Panc1 (cell line): Measurements from ENCODE around the gene TRIP4. TPM values are rescaled to one million over a fixed set of nuclear protein-coding genes. Genes with fewer than 3 reads are reported as not detected.

Source experiments
- ATAC-seq: fragments of 200-7000 bp; cut with Tn5 transposase; 2 replicates; pipeline ENCODE4 v1.9.1; 2020; ENCODE audit warnings: mild to moderate bottlenecking, moderate library complexity
- BruUV-seq: library from RNA; stranded (reverse); fragments of 400-500 nt; replicated peaks from 2 replicates; lab custom pipeline; 2021; lab: Mats Ljungman, UMichigan
- CTCF ChIA-PET: fragments of 300-600 bp; sonication (Branson Sonifier 250); formaldehyde crosslinking; loops from one replicate; lab custom pipeline; 2022; ENCODE audit warnings: antibody characterized with exemption; lab: Charles Lee
- POLR2A ChIA-PET: fragments of 300-600 bp; sonication (Branson Sonifier 250); formaldehyde crosslinking; loops from one replicate; lab custom pipeline; 2022; ENCODE audit warnings: antibody characterized with exemption; lab: Charles Lee
- DNase-seq: peaks from one replicate; pipeline ENCODE4 v3.0.0-alpha.2; 2010; ENCODE audit warnings: low read depth, low spot score
- H3K27ac ChIP-seq: 2 replicates; pipeline ENCODE4 v1.5.1; 2011; ENCODE audit warnings: mild to moderate bottlenecking, low read length, inconsistent platforms
- H3K27me3 ChIP-seq: fragments of 200-500 bp; sonication (Bioruptor generic); 2 replicates; pipeline ENCODE4 v1.6.0; 2014; ENCODE audit warnings: low read length, inconsistent platforms; ENCODE audit not compliant: control insufficient read depth, insufficient read depth
- H3K36me3 ChIP-seq: fragments of 200-500 bp; sonication (Bioruptor generic); 2 replicates; pipeline ENCODE4 v1.5.1; 2014; ENCODE audit warnings: inconsistent platforms, mild to moderate bottlenecking, low read length, moderate library complexity; ENCODE audit not compliant: control insufficient read depth, insufficient read depth
- H3K4me1 ChIP-seq: 2 replicates; pipeline ENCODE4 v1.5.1; 2011; ENCODE audit warnings: inconsistent platforms, mild to moderate bottlenecking, low read length, moderate library complexity; ENCODE audit not compliant: control insufficient read depth, insufficient read depth
- H3K4me3 ChIP-seq, 2 experiments: 2 replicates each; pipeline ENCODE4 v1.5.1; 2011 to 2012; ENCODE audit warnings: low read depth in 2 of 2, low read length in 2 of 2, mild to moderate bottlenecking in 2 of 2, inconsistent platforms in 1 of 2, moderate library complexity in 1 of 2
- H3K9me3 ChIP-seq: fragments of 200-500 bp; sonication (Bioruptor generic); 2 replicates; pipeline ENCODE4 v1.5.1; 2014; ENCODE audit warnings: low read depth, mild to moderate bottlenecking, inconsistent platforms, low read length, moderate library complexity; ENCODE audit not compliant: control insufficient read depth, insufficient read depth
- POLR2AphosphoS5 ChIP-seq: IDR thresholded peaks from 2 replicates; pipeline ENCODE4 v1.6.1; 2012; ENCODE audit warnings: mild to moderate bottlenecking, low read depth, low read length, moderate library complexity
- SIN3A ChIP-seq: IDR thresholded peaks from 2 replicates; pipeline ENCODE4 v1.6.1; 2012; ENCODE audit warnings: low read depth, mild to moderate bottlenecking, low read length, moderate library complexity, borderline replicate concordance; ENCODE audit not compliant: insufficient read depth
- TCF7L2 ChIP-seq: IDR thresholded peaks from 2 replicates; pipeline ENCODE4 v1.6.1; 2011; ENCODE audit warnings: mild to moderate bottlenecking, low read depth, low read length, inconsistent platforms
- in situ Hi-C: cut with HindIII; loops from 2 replicates; pipeline ENCODE4 v1.10.0; 2016; ENCODE audit warnings: low sequenced_read_pairs, low pct_unique_long_range_greater_than_20kb
- intact Hi-C: fragments of 100-400 bp; cut with micrococcal nuclease; formaldehyde crosslinking; loops from one replicate; pipeline ENCODE4 v1.10.0; 2022; ENCODE audit not compliant: unreplicated experiment
- total RNA-seq: library from RNA; stranded (reverse); gene quantifications from one replicate; pipeline ENCODE4 v1.2.1, GENCODE V29; 2021; ENCODE audit not compliant: unreplicated experiment
- TF ChIP-seq, protein P1 (sequence below): fragments of 450-650 bp; IDR thresholded peaks from 2 replicates; pipeline ENCODE4 v1.5.1; 2017; ENCODE audit warnings: mild to moderate bottlenecking
- TF ChIP-seq, protein P2 (sequence below), 2 experiments: IDR thresholded peaks; 2 replicates each; pipeline ENCODE4 v1.6.1; 2011 to 2012; ENCODE audit warnings: low read depth in 2 of 2, control low read depth in 1 of 2, low read length in 1 of 2, mild to moderate bottlenecking in 1 of 2, moderate library complexity in 1 of 2; ENCODE audit not compliant: insufficient read depth in 1 of 2

The TRIP4 gene
- total RNA-seq, 1 experiment from 2014 or later: 42.8 TPM

DNA sequence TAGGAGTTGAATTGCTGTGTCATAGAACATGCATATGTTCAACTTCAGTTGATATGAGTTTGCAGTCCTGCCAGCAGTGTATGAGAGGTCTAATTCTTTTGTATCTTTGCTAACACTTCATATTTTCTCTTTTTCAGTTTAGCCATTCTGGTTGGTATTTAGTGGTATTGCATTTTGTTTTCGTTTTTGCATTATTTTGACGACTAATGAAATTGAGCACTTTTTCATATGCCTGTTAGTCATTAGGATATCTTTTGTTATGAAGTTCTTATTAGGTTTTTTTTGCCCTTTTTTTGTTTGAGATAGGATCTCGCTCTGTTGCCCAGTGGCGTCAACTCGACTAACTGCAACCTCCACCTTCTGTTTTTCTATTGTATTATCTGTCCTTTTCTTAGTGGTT lies 9.2 kb downstream of the TRIP4 start:
- intact Hi-C loops (no loop called here), in situ Hi-C loops (no loop called here)
- Histone ChIP-seq H3K4me1 (no peaks in the 10 kb centered on the region), H3K27ac (no peak overlapping the region), H3K27me3 (no peaks in the 10 kb centered on the region), H3K36me3 (peaks cover 30% of the 10 kb centered on the region), H3K9me3 (no peaks in the 10 kb centered on the region), H3K4me3 (no peak overlapping the region)
- BruUV-seq: no TSS peak
- TF ChIP-seq POLR2AphosphoS5 (no peak), TCF7L2 (no peak), SIN3A (no peak)
- TF ChIP-seq, protein P1, sequence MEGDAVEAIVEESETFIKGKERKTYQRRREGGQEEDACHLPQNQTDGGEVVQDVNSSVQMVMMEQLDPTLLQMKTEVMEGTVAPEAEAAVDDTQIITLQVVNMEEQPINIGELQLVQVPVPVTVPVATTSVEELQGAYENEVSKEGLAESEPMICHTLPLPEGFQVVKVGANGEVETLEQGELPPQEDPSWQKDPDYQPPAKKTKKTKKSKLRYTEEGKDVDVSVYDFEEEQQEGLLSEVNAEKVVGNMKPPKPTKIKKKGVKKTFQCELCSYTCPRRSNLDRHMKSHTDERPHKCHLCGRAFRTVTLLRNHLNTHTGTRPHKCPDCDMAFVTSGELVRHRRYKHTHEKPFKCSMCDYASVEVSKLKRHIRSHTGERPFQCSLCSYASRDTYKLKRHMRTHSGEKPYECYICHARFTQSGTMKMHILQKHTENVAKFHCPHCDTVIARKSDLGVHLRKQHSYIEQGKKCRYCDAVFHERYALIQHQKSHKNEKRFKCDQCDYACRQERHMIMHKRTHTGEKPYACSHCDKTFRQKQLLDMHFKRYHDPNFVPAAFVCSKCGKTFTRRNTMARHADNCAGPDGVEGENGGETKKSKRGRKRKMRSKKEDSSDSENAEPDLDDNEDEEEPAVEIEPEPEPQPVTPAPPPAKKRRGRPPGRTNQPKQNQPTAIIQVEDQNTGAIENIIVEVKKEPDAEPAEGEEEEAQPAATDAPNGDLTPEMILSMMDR: no peak
- TF ChIP-seq, protein P2, sequence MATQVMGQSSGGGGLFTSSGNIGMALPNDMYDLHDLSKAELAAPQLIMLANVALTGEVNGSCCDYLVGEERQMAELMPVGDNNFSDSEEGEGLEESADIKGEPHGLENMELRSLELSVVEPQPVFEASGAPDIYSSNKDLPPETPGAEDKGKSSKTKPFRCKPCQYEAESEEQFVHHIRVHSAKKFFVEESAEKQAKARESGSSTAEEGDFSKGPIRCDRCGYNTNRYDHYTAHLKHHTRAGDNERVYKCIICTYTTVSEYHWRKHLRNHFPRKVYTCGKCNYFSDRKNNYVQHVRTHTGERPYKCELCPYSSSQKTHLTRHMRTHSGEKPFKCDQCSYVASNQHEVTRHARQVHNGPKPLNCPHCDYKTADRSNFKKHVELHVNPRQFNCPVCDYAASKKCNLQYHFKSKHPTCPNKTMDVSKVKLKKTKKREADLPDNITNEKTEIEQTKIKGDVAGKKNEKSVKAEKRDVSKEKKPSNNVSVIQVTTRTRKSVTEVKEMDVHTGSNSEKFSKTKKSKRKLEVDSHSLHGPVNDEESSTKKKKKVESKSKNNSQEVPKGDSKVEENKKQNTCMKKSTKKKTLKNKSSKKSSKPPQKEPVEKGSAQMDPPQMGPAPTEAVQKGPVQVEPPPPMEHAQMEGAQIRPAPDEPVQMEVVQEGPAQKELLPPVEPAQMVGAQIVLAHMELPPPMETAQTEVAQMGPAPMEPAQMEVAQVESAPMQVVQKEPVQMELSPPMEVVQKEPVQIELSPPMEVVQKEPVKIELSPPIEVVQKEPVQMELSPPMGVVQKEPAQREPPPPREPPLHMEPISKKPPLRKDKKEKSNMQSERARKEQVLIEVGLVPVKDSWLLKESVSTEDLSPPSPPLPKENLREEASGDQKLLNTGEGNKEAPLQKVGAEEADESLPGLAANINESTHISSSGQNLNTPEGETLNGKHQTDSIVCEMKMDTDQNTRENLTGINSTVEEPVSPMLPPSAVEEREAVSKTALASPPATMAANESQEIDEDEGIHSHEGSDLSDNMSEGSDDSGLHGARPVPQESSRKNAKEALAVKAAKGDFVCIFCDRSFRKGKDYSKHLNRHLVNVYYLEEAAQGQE (IDR thresholded peaks at IDR 0.05; ENCODE audit: insufficient read depth in 1 of 2, low read depth in 2 of 2, low read length in 1 of 2): no peak
- ATAC-seq: no peak
- CTCF ChIA-PET: no interaction called here
- DNase-seq: no peak
- POLR2A ChIA-PET: no interaction called here

DNA sequence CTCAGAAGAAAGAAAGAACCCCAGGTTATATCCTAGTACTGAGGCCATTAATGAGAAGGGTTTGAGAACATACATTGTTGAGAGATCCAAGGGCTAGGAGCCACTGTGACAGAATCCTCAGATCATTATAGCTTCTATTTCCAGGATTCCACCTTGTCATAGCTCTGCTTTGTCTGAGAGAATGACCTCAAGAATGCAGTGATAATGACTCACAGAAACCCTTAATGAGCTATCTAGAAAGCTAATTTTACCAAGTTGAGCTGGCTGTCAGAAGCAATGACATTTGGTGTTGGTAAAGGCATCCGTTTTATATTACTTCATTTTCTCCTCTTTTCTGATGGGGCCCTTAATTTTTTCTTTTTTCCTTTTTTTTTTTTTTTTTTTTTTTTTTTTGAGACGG lies 10.9 kb downstream of the TRIP4 start:
- DNase-seq (no peak), ATAC-seq (no peak)
- ChIA-PET CTCF (interaction anchor here (0.7 kb wide), 1 partner anchor 1970 kb away, joined by 11 read pairs; no protein-coding TSS in a partner anchor), POLR2A (no interaction called here)
- no peak overlapping the region for H3K27ac ChIP-seq
- no TSS peak for BruUV-seq
- no peaks in the 10 kb centered on the region for H3K9me3 ChIP-seq
- H3K4me1 ChIP-seq: no peaks in the 10 kb centered on the region
- H3K27me3 ChIP-seq: no peaks in the 10 kb centered on the region
- intact Hi-C loops: no loop called here
- H3K4me3 ChIP-seq: no peak overlapping the region
- TF ChIP-seq, protein P1: no peak
- TF ChIP-seq, protein P2 (IDR thresholded peaks at IDR 0.05; ENCODE audit: insufficient read depth in 1 of 2, low read depth in 2 of 2, low read length in 1 of 2): no peak
- no peak for TF ChIP-seq TCF7L2
- no peak for TF ChIP-seq SIN3A
- TF ChIP-seq POLR2AphosphoS5: no peak
- in situ Hi-C loops: no loop called here
- peaks cover 34% of the 10 kb centered on the region for H3K36me3 ChIP-seq
